Measurements from ENCODE around the gene KCNAB1.
"Not testable (repeated sequence)": the region's sequence is repeated elsewhere in the genome, so short reads cannot be mapped to it uniquely, and the experiment has no call there.

Gene KCNAB1

DNA sequence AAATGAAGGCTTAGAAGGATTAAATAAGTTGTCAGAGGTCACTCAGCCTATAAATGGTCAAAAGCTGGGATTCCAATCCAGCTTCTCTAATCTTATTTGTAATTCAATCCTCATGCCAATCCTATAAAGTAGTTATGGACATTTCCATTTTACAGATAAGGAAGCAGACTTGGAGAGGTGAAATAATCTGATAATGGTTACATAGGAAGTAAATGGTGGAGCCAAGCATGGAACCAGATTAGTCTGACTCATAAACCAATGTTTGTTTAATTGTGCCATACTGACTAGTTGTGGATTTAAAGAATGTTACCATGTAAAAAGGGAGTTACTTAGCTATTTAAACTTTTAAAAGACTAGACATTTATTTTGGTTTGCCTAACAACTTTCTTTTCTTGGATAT is 59.7 kb downstream of the KCNAB1 start:
- DNase-seq: no peak

DNA sequence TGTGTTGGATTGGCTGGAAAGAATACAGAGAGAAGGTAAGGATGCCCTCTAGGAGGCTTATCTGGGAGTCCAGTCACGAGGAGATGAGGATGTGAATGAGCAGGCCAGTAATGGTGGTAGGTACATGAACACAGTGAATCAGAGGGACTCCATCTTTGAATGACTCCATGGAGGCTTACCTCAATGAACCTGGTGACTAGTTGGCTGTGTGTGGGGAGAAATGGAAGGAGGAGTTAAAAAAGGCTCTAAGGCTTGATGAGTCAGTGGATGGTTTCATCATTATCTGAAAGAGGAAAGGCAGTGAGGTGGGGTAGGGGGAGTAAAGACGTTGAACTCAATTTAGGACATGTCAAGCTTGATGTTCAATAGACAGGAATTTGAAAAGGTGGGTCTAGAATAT is 61.1 kb downstream of the KCNAB1 start:
- no peak for DNase-seq

- no peak for DNase-seq
These were observed 63.0 kb downstream of the KCNAB1 start for GRCh38 chr3:156183396-156183795.

- no peak for DNase-seq
These were observed 63.8 kb downstream of the KCNAB1 start for GRCh38 chr3:156184156-156184555.

DNA sequence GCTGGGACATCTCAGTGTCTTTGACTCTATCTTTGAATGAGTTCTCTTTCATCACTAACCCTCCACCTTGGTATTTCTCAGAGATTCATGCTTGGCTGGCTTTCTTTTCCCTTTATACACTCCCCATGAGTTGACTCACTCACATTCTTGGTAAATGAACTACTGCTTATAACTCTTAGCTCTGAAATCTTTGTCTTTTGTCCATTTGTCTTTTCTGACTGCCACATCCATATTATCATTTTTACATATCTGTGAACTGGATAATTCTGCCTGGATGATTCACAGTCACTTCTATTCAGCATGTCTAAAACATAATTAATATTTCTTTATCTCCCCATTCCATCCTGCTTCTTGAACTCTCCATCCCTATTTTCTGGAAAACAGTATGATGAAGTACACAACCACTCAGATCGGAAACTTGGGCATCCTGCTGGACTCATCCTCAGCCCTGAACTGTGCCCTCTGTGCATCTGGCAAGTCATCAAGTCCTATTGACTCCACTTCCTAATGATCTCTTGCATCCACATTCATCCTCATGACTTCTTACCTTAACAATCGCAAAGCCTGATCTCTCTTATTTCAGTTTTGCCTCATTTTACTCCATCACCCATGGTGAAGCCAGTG is 66.9 kb downstream of the KCNAB1 start:
- DNase-seq: no peak

- DNase-seq: no peak
These were observed 68.4 kb downstream of the KCNAB1 start for GRCh38 chr3:156188757-156189156.

DNA sequence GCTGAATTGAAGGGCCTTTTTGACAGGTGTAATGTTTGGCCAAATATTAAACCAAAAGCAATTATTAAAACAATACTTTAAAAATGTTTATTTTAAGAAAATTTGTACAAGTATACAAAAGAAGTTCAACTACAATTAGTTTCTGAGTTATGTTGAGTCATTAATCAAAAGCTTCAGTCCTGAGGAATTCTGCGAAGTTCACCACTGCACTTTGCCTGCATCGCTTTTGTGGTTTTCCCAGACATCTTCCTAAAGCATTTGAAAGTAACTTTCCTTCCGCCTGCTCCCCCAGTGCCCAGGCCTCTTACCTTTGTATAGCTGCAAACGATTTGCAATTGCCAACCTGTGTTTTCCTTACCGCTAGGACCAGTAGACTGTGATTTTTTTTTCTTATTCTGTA is 69.5 kb downstream of the KCNAB1 start:
- no peak for DNase-seq

DNA sequence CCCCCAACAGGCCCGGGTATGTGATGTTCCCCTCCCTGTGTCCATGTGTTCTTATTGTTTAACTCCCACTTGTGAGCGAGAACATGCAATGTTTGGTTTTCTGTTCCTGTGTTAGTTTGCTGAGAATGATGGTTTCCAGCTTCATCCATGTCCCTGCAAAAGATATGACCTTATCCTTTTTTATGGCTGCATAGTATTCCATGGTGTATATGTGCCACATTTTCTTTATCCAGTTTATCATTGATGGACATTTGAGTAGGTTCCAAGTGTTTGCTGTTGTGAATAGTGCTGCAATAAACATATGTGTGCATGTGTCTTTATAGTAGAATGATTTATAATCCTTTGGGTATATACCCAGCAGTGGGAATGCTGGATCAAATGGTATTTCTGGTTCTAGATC is 74.6 kb downstream of the KCNAB1 start:
- not testable (repeated sequence) for DNase-seq

- not testable (repeated sequence) for DNase-seq
These were observed 76.8 kb downstream of the KCNAB1 start for GRCh38 chr3:156197152-156197551.

DNA sequence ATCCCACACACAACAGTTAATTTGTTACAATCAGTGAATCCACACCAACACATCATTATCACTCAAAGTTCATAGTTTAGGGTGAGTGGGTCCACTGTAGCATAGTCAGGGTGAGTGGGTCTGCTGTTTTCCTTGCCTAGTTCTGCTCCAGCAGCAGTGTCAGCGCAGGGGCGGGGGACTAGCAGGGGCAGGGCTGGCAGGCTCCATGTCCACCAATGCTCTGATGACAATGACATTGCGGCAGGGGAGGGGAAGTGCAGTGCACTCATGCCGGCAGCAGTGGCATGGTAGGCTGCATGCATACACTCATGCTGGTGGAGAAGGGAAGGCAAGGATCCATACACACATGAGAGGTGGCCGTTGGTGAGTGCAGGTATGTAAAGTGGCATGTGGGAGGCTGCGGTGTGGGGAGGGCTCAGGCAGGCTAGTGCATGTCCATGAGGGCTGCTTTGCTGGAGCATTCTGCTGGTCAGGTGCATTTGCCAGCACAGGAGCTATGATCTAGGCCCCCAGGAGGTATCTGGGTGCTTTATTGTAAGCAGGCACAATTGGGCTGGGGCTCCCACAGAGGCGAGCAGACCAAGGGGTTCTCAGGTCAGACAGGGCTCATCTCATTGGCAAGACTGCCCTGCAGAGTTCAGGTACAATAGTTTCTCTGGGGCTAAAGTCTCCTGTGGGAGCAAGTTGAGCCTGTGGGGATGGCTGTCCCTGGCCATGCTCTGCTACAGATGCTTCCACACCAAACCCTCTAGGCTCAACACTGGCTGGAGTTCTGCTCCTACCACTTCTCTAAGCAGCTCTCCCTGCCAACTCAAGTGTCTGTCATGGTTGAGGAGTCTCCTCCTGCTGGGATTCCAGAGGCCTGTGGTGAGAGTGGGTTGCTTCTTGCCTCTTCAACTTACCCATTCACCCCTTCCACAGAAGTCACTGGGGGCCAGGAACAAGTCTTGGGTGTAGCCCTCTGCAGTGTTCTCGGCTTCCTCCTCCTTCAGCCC is 81.3 kb downstream of the KCNAB1 start:
- DNase-seq: no peak

DNA sequence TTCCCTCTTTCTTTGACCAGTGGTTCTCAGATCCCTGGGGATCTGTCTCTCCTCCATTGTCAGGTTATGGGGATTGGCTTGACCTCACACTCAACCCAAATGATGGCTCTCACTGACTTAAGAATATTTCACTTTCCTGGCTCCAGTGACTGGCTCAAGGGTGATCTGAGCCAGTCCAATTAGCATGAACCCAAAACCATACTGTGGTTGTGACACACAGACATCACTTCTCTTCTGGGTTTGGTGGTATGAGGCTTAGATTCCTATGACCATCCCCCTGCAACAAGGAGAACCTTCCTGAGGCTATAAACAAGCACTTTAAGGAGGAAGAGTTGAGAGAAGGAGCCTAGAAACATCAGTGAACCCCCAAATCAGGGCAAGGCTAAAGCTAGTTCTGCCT is 85.8 kb downstream of the KCNAB1 start:
- no peak for DNase-seq

- no peak for DNase-seq
These were observed 87.7 kb downstream of the KCNAB1 start for GRCh38 chr3:156207802-156208685.

DNA sequence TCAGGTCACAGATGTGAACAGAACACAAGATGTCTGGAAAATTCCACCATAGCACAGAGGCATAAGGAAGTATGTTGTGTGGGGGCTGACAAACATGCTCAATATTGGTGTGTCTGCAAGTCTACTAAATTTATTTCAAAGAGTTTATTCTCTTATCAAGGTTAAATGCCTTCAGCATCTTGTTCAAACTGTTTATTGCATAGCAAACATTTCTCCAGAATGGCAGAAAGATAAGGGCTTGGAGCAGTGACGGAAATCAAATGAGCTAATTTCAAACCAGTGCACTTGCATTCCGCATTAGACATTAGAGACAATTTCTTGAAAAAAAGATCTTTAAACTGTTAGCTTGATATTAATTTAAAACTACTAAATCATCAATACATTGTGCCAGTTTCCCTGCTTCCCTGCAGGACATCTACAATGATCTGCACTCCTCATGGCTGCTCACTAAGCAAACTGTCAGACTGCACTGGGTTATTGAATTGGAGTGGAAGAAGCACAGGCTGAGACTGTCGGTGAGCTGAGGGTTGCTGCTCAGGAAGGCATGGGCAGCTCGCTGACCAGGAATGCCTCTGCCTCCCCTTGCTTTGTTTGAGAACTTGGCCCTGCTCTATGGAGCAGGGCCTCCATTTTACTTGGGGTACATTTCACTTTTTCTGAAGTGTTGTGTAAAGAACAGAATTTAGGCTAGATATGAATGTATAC is 89.4 kb downstream of the KCNAB1 start:
- no peak for DNase-seq

GRCh38 chr3:156211583-156211982 is 91.2 kb downstream of the KCNAB1 start:
- DNase-seq: peak; percentile 57

DNA sequence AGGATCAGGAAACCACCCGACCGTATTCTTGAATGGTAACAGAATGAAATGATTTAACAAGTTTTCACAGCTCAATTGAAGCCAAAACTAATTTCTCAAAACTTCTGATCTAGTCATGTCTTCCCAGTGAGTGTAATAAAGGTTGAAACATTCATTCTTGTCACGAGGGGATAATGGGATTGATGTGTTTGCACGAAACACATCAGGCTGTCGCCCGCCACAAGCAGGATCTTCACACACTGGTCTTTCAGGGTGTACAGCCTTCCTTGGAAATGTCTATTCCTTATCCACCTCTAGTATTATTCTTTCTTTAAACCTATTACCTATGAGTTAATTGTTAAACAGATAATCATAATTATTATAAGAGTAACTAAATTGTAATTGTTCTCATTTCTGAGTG is 94.3 kb downstream of the KCNAB1 start:
- no peak for DNase-seq

- no peak for DNase-seq
These were observed 95.4 kb downstream of the KCNAB1 start for GRCh38 chr3:156215751-156216150.

- no peak for DNase-seq
These were observed 95.8 kb downstream of the KCNAB1 start for GRCh38 chr3:156216216-156216615.

- DNase-seq: no peak
These were observed 96.5 kb downstream of the KCNAB1 start for GRCh38 chr3:156216852-156217251.

- no peak for DNase-seq
These were observed 97.4 kb downstream of the KCNAB1 start for GRCh38 chr3:156217674-156218352.

DNA sequence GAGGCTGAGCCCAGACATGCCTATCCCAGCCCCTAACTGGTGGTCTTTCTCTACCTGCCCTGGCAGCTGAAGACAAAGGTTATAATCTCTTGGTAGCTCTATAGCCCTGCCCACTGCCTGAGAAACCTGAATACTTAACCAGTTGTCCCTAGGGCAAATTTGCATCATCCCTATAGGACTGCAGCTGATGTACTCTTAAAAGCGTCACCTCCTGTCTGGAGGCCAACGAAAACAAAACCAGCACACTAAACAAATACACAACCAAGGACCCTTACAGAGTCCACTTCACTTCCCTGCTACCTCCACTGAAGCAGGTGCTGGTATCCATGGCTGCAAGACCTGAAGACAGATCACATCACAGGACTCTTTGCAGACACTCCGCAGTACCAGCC is 98.0 kb downstream of the KCNAB1 start:
- DNase-seq: no peak

GRCh38 chr3:156222381-156222780 is 102.0 kb downstream of the KCNAB1 start:
- DNase-seq: not testable (repeated sequence)

GRCh38 chr3:156224046-156224445 is 103.7 kb downstream of the KCNAB1 start:
- not testable (repeated sequence) for DNase-seq

All from hematopoietic multipotent progenitor cell treated with erythropoietin and hydrocortisone succinate and interleukin-3 and kit ligand, for 4 days (in vitro differentiated cells).